Fibroblast of lung (primary cell): ENCODE measurements around the gene CACNA1E. TPM values are rescaled to one million over a fixed set of nuclear protein-coding genes. Genes with fewer than 3 reads are reported as not detected.

Source experiments
- DNase-seq, 2 donors: peaks; one replicate each; pipeline versions ENCODE4 v3.0.0 to v3.0.0-alpha.2; 2010; ENCODE audit warnings: low read depth in 2 of 2
- H2AFZ ChIP-seq: 2 replicates; pipeline ENCODE4 v1.5.1; 2012; ENCODE audit warnings: low read length, control low read depth, inconsistent platforms
- H3K27ac ChIP-seq: 2 replicates; pipeline ENCODE4 v1.5.1; 2011; ENCODE audit warnings: low read length, control low read depth; ENCODE audit not compliant: insufficient read depth
- H3K27me3 ChIP-seq: 2 replicates; pipeline ENCODE4 v1.5.1; 2011; ENCODE audit warnings: mild to moderate bottlenecking, low read length; ENCODE audit not compliant: control insufficient read depth, insufficient read depth
- H3K36me3 ChIP-seq: 2 replicates; pipeline ENCODE4 v1.5.1; 2011; ENCODE audit warnings: low read length; ENCODE audit not compliant: control insufficient read depth, insufficient read depth
- H3K4me1 ChIP-seq: 2 replicates; pipeline ENCODE4 v1.5.1; 2011; ENCODE audit warnings: low read length; ENCODE audit not compliant: control insufficient read depth, insufficient read depth; ENCODE audit errors: extremely low read depth
- H3K4me2 ChIP-seq: 2 replicates; pipeline ENCODE4 v1.5.1; 2011; ENCODE audit warnings: low read length, control low read depth; ENCODE audit not compliant: insufficient read depth; ENCODE audit errors: extremely low read depth
- H3K4me3 ChIP-seq, 4 experiments: fragments of 200-600 bp in 1 of 4; sonication (generic) in 1 of 4; replicated peaks in 1 of 4; 2 replicates each; pipeline ENCODE4 v1.5.1; 2011 to 2016; ENCODE audit warnings: low read length in 4 of 4, low read depth in 3 of 4, mild to moderate bottlenecking in 3 of 4, control low read depth in 2 of 4, inconsistent platforms in 1 of 4, mixed read lengths in 1 of 4; ENCODE audit not compliant: insufficient read depth in 1 of 4; ENCODE audit errors: control extremely low read depth in 1 of 4
- H3K79me2 ChIP-seq: 2 replicates; pipeline ENCODE4 v1.5.1; 2012; ENCODE audit warnings: mild to moderate bottlenecking, low read length, inconsistent platforms; ENCODE audit not compliant: control insufficient read depth, insufficient read depth
- H3K9ac ChIP-seq: 2 replicates; pipeline ENCODE4 v1.5.1; 2011; ENCODE audit warnings: mild to moderate bottlenecking, low read length, control low read depth; ENCODE audit not compliant: insufficient read depth
- H3K9me3 ChIP-seq: 2 replicates; pipeline ENCODE4 v1.5.1; 2012; ENCODE audit warnings: low read depth, low read length; ENCODE audit not compliant: control insufficient read depth, insufficient read depth
- H4K20me1 ChIP-seq: 2 replicates; pipeline ENCODE4 v1.5.1; 2011; ENCODE audit warnings: low read length; ENCODE audit not compliant: control insufficient read depth, insufficient read depth; ENCODE audit errors: extremely low read depth
- EZH2 ChIP-seq: IDR thresholded peaks from 2 replicates; pipeline ENCODE4 v1.5.1; 2012; ENCODE audit warnings: low read length, control low read depth, mild to moderate bottlenecking; ENCODE audit errors: missing control alignments
- polyA plus RNA-seq, 2 donors: library from polyadenylated mRNA; depleted of rRNA in 1 of 2; stranded (reverse) in 1 of 2; unstranded in 1 of 2; fragments of >200 nt; gene quantifications; 2 replicates each; pipeline ENCODE4 v1.2.1, GENCODE V29; 2011 to 2012; ENCODE audit warnings: missing spikeins in 1 of 2
- total RNA-seq: library from RNA; depleted of rRNA; stranded (reverse); fragments of >200 nt; gene quantifications from 2 replicates; pipeline ENCODE4 v1.2.1, GENCODE V29; 2014
- TF ChIP-seq, protein P1 (sequence below), 2 donors: IDR thresholded peaks in 1 of 2; conservative IDR thresholded peaks in 1 of 2; 1 replicate in 1 of 2; 2 replicates in 1 of 2; pipeline ENCODE4 v1.5.1; 2011 to 2012; ENCODE audit warnings: low read length in 2 of 2, control low read depth in 1 of 2, inconsistent platforms in 1 of 2, low read depth in 1 of 2, mild to moderate bottlenecking in 1 of 2

Gene CACNA1E
- total and polyA plus RNA-seq, 2 donors (not counting 1 experiment from before 2014, with no cell fraction given) = 0.01 TPM; not detected in 1

- Histone ChIP-seq H2AFZ (no peak overlapping the region), H3K4me2 (no peak overlapping the region), H3K27me3 (no peaks in the 10 kb centered on the region), H3K4me1 (no peaks in the 10 kb centered on the region), H3K79me2 (no peaks in the 10 kb centered on the region), H3K27ac (no peak overlapping the region), H3K4me3 (no peak overlapping the region), H4K20me1 (no peaks in the 10 kb centered on the region), H3K36me3 (no peaks in the 10 kb centered on the region), H3K9ac (no peak overlapping the region), H3K9me3 (no peaks in the 10 kb centered on the region)
- TF ChIP-seq EZH2 = no peak
- TF ChIP-seq, protein P1, sequence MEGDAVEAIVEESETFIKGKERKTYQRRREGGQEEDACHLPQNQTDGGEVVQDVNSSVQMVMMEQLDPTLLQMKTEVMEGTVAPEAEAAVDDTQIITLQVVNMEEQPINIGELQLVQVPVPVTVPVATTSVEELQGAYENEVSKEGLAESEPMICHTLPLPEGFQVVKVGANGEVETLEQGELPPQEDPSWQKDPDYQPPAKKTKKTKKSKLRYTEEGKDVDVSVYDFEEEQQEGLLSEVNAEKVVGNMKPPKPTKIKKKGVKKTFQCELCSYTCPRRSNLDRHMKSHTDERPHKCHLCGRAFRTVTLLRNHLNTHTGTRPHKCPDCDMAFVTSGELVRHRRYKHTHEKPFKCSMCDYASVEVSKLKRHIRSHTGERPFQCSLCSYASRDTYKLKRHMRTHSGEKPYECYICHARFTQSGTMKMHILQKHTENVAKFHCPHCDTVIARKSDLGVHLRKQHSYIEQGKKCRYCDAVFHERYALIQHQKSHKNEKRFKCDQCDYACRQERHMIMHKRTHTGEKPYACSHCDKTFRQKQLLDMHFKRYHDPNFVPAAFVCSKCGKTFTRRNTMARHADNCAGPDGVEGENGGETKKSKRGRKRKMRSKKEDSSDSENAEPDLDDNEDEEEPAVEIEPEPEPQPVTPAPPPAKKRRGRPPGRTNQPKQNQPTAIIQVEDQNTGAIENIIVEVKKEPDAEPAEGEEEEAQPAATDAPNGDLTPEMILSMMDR (conservative IDR thresholded peaks at IDR 0.05 in 1 of 2, IDR thresholded peaks at IDR 0.05 in 1 of 2; ENCODE audit: low read depth in 1 of 2, low read length in 2 of 2) = no peak
- DNase-seq = no peak
These were observed 109.7 kb downstream of the CACNA1E start for GRCh38 chr1:181593042-181593441.

GRCh38 chr1:181594553-181594952, 111.2 kb downstream of the CACNA1E start:
- no peaks in the 10 kb centered on the region for H3K27me3 ChIP-seq
- no peaks in the 10 kb centered on the region for H3K9me3 ChIP-seq
- no peaks in the 10 kb centered on the region for H3K79me2 ChIP-seq
- H2AFZ ChIP-seq = no peak overlapping the region
- no peak for DNase-seq
- H3K4me3 ChIP-seq = no peak overlapping the region
- H3K27ac ChIP-seq = no peak overlapping the region
- no peak overlapping the region for H3K9ac ChIP-seq
- H3K4me2 ChIP-seq = no peak overlapping the region
- no peak for TF ChIP-seq EZH2
- TF ChIP-seq, protein P1 (conservative IDR thresholded peaks at IDR 0.05 in 1 of 2, IDR thresholded peaks at IDR 0.05 in 1 of 2; ENCODE audit: low read depth in 1 of 2, low read length in 2 of 2) = no peak
- no peaks in the 10 kb centered on the region for H3K4me1 ChIP-seq
- H3K36me3 ChIP-seq = no peaks in the 10 kb centered on the region
- H4K20me1 ChIP-seq = no peaks in the 10 kb centered on the region

DNA sequence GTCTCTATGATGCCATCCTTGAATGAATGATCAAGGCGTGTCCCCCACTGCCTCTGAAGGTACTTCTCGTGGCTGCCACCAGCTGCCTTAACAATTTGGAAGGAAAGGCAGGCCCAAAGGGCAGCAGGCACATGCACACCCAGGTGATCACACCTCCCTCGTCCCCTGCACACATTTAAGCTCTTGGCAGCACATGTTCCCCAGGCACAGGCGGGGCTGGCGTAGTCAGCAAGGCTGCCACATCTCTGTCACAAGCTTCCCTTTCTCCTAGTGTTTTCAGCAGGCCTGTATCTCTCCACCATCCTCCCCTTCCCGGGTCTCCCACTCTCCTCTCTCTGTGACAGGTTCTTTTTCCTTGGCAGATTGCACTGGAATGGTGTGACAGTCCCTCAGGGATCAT, 111.9 kb downstream of the CACNA1E start:
- Histone ChIP-seq H3K9me3 (no peaks in the 10 kb centered on the region), H3K4me3 (no peak overlapping the region), H3K36me3 (no peaks in the 10 kb centered on the region), H3K79me2 (no peaks in the 10 kb centered on the region), H4K20me1 (no peaks in the 10 kb centered on the region), H3K27ac (no peak overlapping the region), H2AFZ (no peak overlapping the region), H3K9ac (no peak overlapping the region), H3K27me3 (no peaks in the 10 kb centered on the region), H3K4me2 (no peak overlapping the region), H3K4me1 (no peaks in the 10 kb centered on the region)
- no peak for DNase-seq
- TF ChIP-seq EZH2 = no peak
- TF ChIP-seq, protein P1 (conservative IDR thresholded peaks at IDR 0.05 in 1 of 2, IDR thresholded peaks at IDR 0.05 in 1 of 2; ENCODE audit: low read depth in 1 of 2, low read length in 2 of 2) = no peak
